GM12892 (cell line): ENCODE data around the gene TYW3.
"Not testable (repeated sequence)": the region's sequence is repeated elsewhere in the genome, so short reads cannot be mapped to it uniquely, and the experiment has no call there.

Source experiments
- POLR2A ChIP-seq: IDR thresholded peaks from 2 replicates; pipeline ENCODE4 v1.6.1; 2011; ENCODE audit warnings: low read depth, low read length, control low read depth
- POLR2AphosphoS5 ChIP-seq: IDR thresholded peaks from 2 replicates; pipeline ENCODE4 v1.6.1; 2011; ENCODE audit warnings: low read depth, low read length, control low read depth
- TAF1 ChIP-seq: IDR thresholded peaks from 2 replicates; pipeline ENCODE4 v1.6.1; 2011; ENCODE audit warnings: low read depth, mild to moderate bottlenecking, control low read depth, low read length, borderline replicate concordance

DNA sequence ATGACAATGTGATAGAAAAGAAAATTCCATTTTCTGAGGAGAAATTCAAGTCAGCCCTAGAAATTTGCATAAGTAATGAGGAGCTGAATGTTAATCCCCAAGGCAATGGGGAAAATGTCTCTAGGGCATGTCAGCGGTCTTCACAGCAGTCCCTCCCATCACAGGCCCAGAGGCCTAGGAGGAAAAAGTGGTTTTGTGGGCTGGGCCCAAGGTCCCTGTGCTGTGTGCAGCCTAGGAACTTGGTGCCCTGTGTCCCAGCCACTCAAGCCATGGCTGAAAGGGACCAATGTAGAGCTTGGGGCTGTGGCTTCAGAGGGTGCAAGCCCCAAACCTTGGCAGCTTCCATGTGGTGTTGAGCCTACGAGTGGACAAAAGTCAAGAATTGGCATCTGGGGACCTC, 23.7 kb downstream of the TYW3 start:
- not testable (repeated sequence) for TF ChIP-seq POLR2A, POLR2AphosphoS5, TAF1
